ENCODE data around the gene PRSS33. TPM values are rescaled to one million over a fixed set of nuclear protein-coding genes. Genes with fewer than 3 reads are reported as not detected.
A peak's percentile ranks its signal among the peaks of the same experiment; 100 is the strongest.

PRSS33 gene
- total and polyA plus RNA-seq, 2 of the 8 experiments (the other 6 are each of a cell fraction or from before 2014, with no cell fraction given): 0.09 TPM; not detected in 1

DNA sequence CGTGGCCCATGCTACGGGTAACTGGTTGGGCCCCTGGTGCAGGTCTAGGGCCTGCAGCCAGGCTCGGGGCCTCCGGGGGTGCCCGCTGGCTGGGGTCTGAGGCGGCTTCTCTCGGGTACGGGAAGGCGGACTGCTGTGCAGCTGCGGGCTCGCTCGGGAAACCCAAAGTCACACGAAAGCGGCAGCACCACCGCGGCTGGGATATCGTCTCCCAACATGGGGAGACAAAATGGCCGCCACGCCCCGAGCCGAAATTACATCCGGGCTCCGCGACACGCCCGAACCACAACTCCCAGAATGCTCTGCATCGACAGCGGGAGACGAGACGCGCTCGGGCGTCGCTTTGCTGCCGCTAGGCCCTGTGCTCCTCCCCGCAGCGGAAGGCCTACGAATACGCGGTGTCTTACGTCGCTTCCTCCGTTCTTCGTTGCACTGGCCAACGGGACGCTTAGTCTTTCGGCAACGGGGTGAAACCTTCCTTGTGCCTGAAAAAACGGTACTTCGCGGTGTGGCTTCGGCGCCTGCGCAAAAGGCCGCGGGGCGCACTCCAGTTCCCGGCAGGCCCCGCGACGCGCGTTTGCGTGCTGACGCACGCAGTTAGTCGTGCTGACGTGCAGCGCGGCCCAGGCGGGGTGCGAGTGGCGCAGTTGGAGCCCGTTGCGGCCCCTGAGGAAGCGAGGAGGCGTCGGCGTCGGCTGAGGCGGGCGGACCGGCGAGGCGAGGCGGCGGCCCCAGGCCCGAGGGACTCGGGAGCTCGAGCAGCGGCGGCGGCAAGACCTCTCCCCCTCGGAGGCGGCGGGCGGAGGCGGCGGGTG is 35.1 kb downstream of the PRSS33 start, which contains the start of gene SRRM2:
TSS of gene SRRM2 (plus strand) at position 604 of the 815 bp plus-strand sequence. CDS start 3,727 bp downstream, outside the sequence.
- H4K91ac ChIP-seq (replicated peaks; ENCODE audit: insufficient read length, low read length): peak within 1 kb of the TSS; percentile 100
- 1% methylated on average over 90 of the region's 99 CpGs; no CpG with 5 or more reads in 1 of the 2 experiments for WGBS, 2 experiments (ENCODE audit: extremely low coverage in 1 of 2, insufficient coverage in 1 of 2, insufficient read length in 1 of 2, insufficient replicate concordance in 2 of 2, low coverage in 1 of 2, low lambda C conversion rate in 2 of 2, missing lambda C conversion rate in 1 of 2)
- H4K5ac ChIP-seq (ENCODE audit: insufficient read length, low read depth, low read length): peak within 1 kb of the TSS; percentile 100
- peaks cover 2 to 8% (median 5%) of the 10 kb centered on the region in 4 experiments; a peak in 6 of 7 replicates for H3K4me1 ChIP-seq (replicated peaks in 1 of 4; ENCODE audit: control insufficient read depth in 3 of 4, insufficient read depth in 4 of 4, low read length in 3 of 4)
- H2AFZ ChIP-seq (ENCODE audit: low read length): peak within 1 kb of the TSS; percentile 90
- H3K27ac ChIP-seq (ENCODE audit: low read depth, low read length): peak within 1 kb of the TSS; percentile 99
- H4K8ac ChIP-seq (ENCODE audit: extremely low read depth, insufficient read depth, low read length): peak within 1 kb of the TSS; percentile 100
- H2BK5ac ChIP-seq (ENCODE audit: low read depth, low read length): peak within 1 kb of the TSS; percentile 100
- peak within 1 kb of the TSS; percentile 11; the same call in 1 of the 2 replicates for H2AK5ac ChIP-seq (ENCODE audit: low read depth, low read length)
- H3K23me2 ChIP-seq (ENCODE audit: low read depth, low read length): peaks cover 8% of the 10 kb centered on the region; the same call in 1 of the 2 replicates
- no peak within 1 kb of the TSS for H3K23ac ChIP-seq (ENCODE audit: insufficient read length)
- H4K20me1 ChIP-seq (replicated peaks in 1 of 2; ENCODE audit: control insufficient read depth in 1 of 2, insufficient read depth in 2 of 2, low read length in 2 of 2): peaks cover 21 to 22% of the 10 kb centered on the region in 2 experiments
- POLR2A ChIA-PET (ENCODE audit: partially characterized antibody): interaction anchor here (0.6 to 8.3 kb wide), 32 partner anchors 8 to 883 kb away, joined by 3 to 180 read pairs (median 4); partner anchors contain the start of genes AMDHD2, ELOB, KCTD5 and PRSS27
- H3K14ac ChIP-seq (ENCODE audit: insufficient read length): no peak within 1 kb of the TSS
- H3K9ac ChIP-seq (replicated peaks in 1 of 4; ENCODE audit: extremely low read depth in 1 of 4, low read depth in 3 of 4, low read length in 3 of 4): peak within 1 kb of the TSS; percentile 98 to 100 (median 99)
- peaks cover 38 to 51% of the 10 kb centered on the region in 2 experiments for H3K79me2 ChIP-seq (ENCODE audit: control insufficient read depth in 1 of 2, insufficient read depth in 2 of 2, low read length in 2 of 2)
- peaks cover under 1 to 15% (median 8%) of the 10 kb centered on the region in 4 experiments; a peak in 7 of 8 replicates for H3K36me3 ChIP-seq (ENCODE audit: control insufficient read depth in 2 of 4, insufficient read depth in 4 of 4, low read length in 3 of 4)
- no peaks in the 10 kb centered on the region for H3K27me3 ChIP-seq (replicated peaks in 1 of 4; ENCODE audit: control insufficient read depth in 3 of 4, extremely low read depth in 1 of 4, insufficient read depth in 3 of 4, low read length in 3 of 4)
- H3K4me3 ChIP-seq (ENCODE audit: extremely low read depth in 1 of 4, insufficient read depth in 2 of 4, low read depth in 3 of 4, low read length in 4 of 4): peak within 1 kb of the TSS; percentile 75 to 93 (median 88)
- H2BK20ac ChIP-seq (ENCODE audit: low read length): peak within 1 kb of the TSS; percentile 98; the same call in 1 of the 2 replicates
- FAIRE-seq: no peak
- peak; percentile 78 to 96 for DNase-seq (ENCODE audit: low read depth in 1 of 2, low spot score in 2 of 2)
- H3K9me3 ChIP-seq (ENCODE audit: insufficient read depth in 2 of 2, low read depth in 1 of 2, low read length in 1 of 2): no peaks in the 10 kb centered on the region
- H2BK15ac ChIP-seq (ENCODE audit: low read length): peak within 1 kb of the TSS; percentile 99; the same call in 1 of the 2 replicates
- CTCF ChIA-PET (ENCODE audit: partially characterized antibody): interaction anchor here (0.8 kb wide), 1 partner anchor 18 kb away, joined by 3 read pairs; no protein-coding TSS in a partner anchor
- H3K79me1 ChIP-seq (ENCODE audit: low read depth, low read length): peaks cover 5% of the 10 kb centered on the region
- peak within 1 kb of the TSS; percentile 82 to 99 for H3K4me2 ChIP-seq (ENCODE audit: insufficient read depth in 1 of 2, low read depth in 2 of 2, low read length in 2 of 2)
- H3K56ac ChIP-seq (replicated peaks; ENCODE audit: insufficient read length, low read depth, low read length): peak within 1 kb of the TSS; percentile 97
- peak within 1 kb of the TSS; percentile 96 for H2BK120ac ChIP-seq (replicated peaks; ENCODE audit: low read depth, low read length)
- peak within 1 kb of the TSS; percentile 100 for H3K18ac ChIP-seq (ENCODE audit: extremely low read depth, low read length)
- H2BK12ac ChIP-seq (ENCODE audit: low read depth, low read length): peak within 1 kb of the TSS; percentile 100
- H3K4ac ChIP-seq (replicated peaks; ENCODE audit: insufficient read length, low read depth, low read length): peak within 1 kb of the TSS; percentile 94
- TF ChIP-seq EGR1 (IDR thresholded peaks at IDR 0.05; ENCODE audit: borderline replicate concordance, low read depth, low read length) (no peak), GABPA (IDR thresholded peaks at IDR 0.05; ENCODE audit: borderline replicate concordance, insufficient read depth, low read length) (0 out of 2 replicates have a peak, but pooled peaks have one; percentile 48), JUN (IDR thresholded peaks at IDR 0.05; ENCODE audit: low read depth, low read length) (no peak), SIN3A (conservative IDR thresholded peaks at IDR 0.05 in 1 of 2, IDR thresholded peaks at IDR 0.05 in 1 of 2; ENCODE audit: low read depth in 1 of 2, low read length in 2 of 2) (peak in 1 of 2 experiments; percentile 39; a peak in 1 of 4 replicates), TBP (IDR thresholded peaks at IDR 0.05; ENCODE audit: low read depth, low read length) (peak; percentile 67), BRCA1 (IDR thresholded peaks at IDR 0.05; ENCODE audit: low read depth, low read length) (no peak), HDAC6 (IDR thresholded peaks at IDR 0.05; ENCODE audit: low read depth, low read length) (no peak), BACH1 (IDR thresholded peaks at IDR 0.05; ENCODE audit: low read length) (no peak), EZH2 (IDR thresholded peaks at IDR 0.05; ENCODE audit: low read depth, low read length, severe bottlenecking) (no peak)
- TF ChIP-seq, protein P1, sequence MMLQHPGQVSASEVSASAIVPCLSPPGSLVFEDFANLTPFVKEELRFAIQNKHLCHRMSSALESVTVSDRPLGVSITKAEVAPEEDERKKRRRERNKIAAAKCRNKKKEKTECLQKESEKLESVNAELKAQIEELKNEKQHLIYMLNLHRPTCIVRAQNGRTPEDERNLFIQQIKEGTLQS (IDR thresholded peaks at IDR 0.05; ENCODE audit: insufficient read depth, low read depth, low read length): no peak
